Upper lobe of right lung (tissue), 1 donor: ENCODE data around the gene APBB2. TPM values are rescaled to one million over a fixed set of nuclear protein-coding genes. Genes with fewer than 3 reads are reported as not detected.
A peak's percentile ranks its signal among the peaks of the same experiment; 100 is the strongest.

Source experiments
- ATAC-seq: fragments of 200-7000 bp; cut with Tn5 transposase; one replicate; pipeline ENCODE4 v1.9.1; 2020; ENCODE audit warnings: mild to moderate bottlenecking, moderate library complexity
- DNase-seq: peaks from one replicate; pipeline ENCODE4 v3.0.0-alpha.2; 2020
- H3K27ac ChIP-seq: fragments of 200-600 bp; one replicate; pipeline ENCODE4 v1.8.0; 2022
- H3K27me3 ChIP-seq: fragments of 200-600 bp; one replicate; pipeline ENCODE4 v1.8.0; 2022; ENCODE audit warnings: mild to moderate bottlenecking
- H3K36me3 ChIP-seq: fragments of 200-600 bp; one replicate; pipeline ENCODE4 v1.8.0; 2022
- H3K4me1 ChIP-seq: fragments of 200-600 bp; one replicate; pipeline ENCODE4 v1.8.0; 2022
- H3K4me3 ChIP-seq: fragments of 200-600 bp; one replicate; pipeline ENCODE4 v1.8.0; 2022; ENCODE audit warnings: mild to moderate bottlenecking
- H3K9me3 ChIP-seq: fragments of 200-600 bp; one replicate; pipeline ENCODE4 v1.8.0; 2022
- intact Hi-C: fragments of 100-400 bp; cut with DNase I; formaldehyde crosslinking; loops from one replicate; pipeline ENCODE4 v1.11.0; 2022
- total RNA-seq: library from RNA; stranded (reverse); fragmentation: NEBNext Ultra II Directional; extraction: Animal tissue kit (Norgen Biotek cat#: 25700); gene quantifications from one replicate; pipeline ENCODE4 v1.2.1, GENCODE V29; 2021
- TF ChIP-seq, protein P1 (sequence below): fragments of 200-600 bp; IDR thresholded peaks from one replicate; pipeline ENCODE4 v1.8.0; 2022; ENCODE audit warnings: antibody characterized with exemption
- donor health status: DM: no; HTN: yes; CAD: no; lungs with severe emphysema.

The APBB2 gene
- total RNA-seq, 1 donor from 2014 or later, result 88.2 TPM

DNA sequence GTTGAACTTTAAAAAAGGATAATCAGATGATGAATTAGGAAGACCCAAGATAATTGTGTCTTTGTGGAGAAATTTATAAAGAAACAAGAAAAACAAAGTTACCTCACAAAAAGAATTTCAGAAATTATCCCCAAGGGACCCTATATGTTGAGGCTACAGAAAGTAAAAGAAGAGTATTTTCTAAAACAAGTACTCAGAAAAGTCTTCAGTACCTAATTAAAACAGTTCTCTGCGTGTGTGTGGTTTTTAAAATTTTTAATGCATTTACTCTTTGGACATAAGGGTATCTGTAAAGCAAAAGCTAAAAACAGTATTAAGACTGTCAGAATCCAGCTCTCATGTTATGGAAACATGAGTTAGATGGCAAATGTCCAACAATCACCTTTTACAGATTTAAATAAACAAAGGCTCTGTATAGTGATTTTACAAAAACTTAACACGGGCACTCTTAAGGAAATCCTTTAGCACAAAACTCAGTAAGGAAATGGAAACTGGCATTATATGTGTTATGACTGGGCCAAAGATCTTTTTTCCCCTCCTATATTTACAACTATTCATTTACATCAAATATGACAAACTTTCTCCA lies 277.1 kb downstream of the APBB2 start:
- ATAC-seq, result no peak
- Histone ChIP-seq H3K36me3 (peaks cover 12% of the 10 kb centered on the region), H3K27me3 (no peaks in the 10 kb centered on the region), H3K4me1 (peaks cover 20% of the 10 kb centered on the region), H3K9me3 (no peaks in the 10 kb centered on the region), H3K27ac (no peak overlapping the region), H3K4me3 (no peak overlapping the region)
- DNase-seq, result no peak
- intact Hi-C loops, result no loop called here
- TF ChIP-seq, protein P1, sequence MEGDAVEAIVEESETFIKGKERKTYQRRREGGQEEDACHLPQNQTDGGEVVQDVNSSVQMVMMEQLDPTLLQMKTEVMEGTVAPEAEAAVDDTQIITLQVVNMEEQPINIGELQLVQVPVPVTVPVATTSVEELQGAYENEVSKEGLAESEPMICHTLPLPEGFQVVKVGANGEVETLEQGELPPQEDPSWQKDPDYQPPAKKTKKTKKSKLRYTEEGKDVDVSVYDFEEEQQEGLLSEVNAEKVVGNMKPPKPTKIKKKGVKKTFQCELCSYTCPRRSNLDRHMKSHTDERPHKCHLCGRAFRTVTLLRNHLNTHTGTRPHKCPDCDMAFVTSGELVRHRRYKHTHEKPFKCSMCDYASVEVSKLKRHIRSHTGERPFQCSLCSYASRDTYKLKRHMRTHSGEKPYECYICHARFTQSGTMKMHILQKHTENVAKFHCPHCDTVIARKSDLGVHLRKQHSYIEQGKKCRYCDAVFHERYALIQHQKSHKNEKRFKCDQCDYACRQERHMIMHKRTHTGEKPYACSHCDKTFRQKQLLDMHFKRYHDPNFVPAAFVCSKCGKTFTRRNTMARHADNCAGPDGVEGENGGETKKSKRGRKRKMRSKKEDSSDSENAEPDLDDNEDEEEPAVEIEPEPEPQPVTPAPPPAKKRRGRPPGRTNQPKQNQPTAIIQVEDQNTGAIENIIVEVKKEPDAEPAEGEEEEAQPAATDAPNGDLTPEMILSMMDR, result no peak

DNA sequence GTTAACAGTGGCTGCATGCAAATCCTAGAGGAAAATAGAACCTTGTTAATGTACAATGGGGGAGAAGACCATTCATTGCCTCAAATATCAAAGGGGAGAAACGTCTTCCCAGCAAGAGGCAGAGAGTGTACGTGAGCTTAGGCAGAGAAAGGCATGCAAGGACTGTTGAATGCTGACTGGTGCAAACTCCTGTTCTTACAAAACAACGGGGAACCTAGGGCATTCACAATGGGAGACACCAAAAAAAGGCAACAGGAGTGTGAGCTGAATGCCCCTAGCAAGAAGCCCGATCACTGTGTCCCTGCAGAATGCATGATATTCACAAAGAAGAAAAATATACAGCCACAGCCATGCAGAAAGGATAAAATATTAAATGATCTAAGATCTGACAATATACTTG lies 279.7 kb downstream of the APBB2 start:
- H3K27ac ChIP-seq, result no peak overlapping the region
- TF ChIP-seq, protein P1, result no peak
- H3K4me3 ChIP-seq, result no peak overlapping the region
- peaks cover 5% of the 10 kb centered on the region for H3K4me1 ChIP-seq
- H3K27me3 ChIP-seq, result no peaks in the 10 kb centered on the region
- no peaks in the 10 kb centered on the region for H3K9me3 ChIP-seq
- H3K36me3 ChIP-seq, result peaks cover 12% of the 10 kb centered on the region
- no peak for DNase-seq
- ATAC-seq, result no peak
- intact Hi-C loops, result no loop called here

DNA sequence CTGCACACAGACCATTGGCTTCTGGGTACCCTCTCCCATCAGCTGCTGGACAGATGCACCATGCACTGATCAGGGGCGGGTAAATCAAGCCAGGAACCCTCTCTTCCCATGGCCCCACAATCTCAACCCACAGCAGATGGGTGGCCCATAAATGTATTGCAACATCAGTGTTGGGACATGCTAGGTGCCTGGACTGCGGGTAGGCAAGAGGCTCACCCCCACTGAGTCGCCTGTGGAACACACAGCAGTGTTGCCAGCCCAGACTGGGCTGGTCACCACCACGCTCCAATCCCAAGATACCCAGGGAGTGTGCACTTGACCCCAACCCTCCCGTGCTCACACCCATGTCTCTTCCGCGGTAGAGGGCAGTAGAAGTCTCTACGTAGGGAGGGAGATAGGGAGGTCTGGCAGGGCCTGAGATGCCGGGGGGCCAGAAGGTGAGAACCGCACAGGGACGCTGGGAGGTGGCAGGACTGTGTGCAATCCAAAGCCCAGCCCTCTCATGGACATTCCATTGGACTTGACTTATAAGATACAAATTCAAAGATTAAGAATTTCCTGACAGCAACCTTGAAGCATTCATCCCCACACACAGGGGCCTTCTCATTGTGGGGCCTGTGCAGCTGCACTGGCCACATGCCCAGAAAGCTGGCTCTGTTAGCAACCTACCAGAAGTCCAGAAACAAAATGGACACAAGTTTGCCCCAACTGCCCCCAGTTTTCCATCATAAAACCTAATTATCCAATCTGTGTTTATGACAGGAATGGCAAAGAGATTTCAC lies 280.9 kb downstream of the APBB2 start:
- Histone ChIP-seq H3K9me3 (no peaks in the 10 kb centered on the region), H3K27me3 (no peaks in the 10 kb centered on the region), H3K36me3 (peaks cover 12% of the 10 kb centered on the region), H3K27ac (no peak overlapping the region), H3K4me3 (no peak overlapping the region), H3K4me1 (no peaks in the 10 kb centered on the region)
- ATAC-seq (peak; percentile 30), DNase-seq (no peak)
- intact Hi-C loops, result no loop called here
- TF ChIP-seq, protein P1, result no peak

DNA sequence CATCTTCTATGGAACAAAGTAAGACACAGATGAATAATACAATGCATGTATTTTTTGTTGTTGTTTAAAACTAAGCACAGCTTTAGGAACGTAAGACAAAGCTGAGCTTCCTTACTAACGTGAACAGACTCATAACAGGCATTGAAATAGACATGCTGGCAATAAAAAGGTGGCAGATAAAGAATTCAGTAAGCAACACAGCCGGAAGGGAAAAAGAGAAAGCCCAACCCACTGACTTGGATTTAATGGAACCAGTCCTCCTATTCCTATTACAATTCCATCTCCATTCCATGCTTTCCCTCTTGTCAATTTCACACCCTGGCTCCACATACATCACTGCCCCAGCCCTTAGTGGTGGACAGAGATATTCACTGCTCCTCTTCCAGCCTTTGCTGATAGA lies 282.5 kb downstream of the APBB2 start:
- no peak overlapping the region for H3K4me3 ChIP-seq
- no peaks in the 10 kb centered on the region for H3K9me3 ChIP-seq
- H3K27me3 ChIP-seq, result no peaks in the 10 kb centered on the region
- no peaks in the 10 kb centered on the region for H3K4me1 ChIP-seq
- ATAC-seq, result no peak
- H3K27ac ChIP-seq, result no peak overlapping the region
- H3K36me3 ChIP-seq, result peaks cover 12% of the 10 kb centered on the region
- TF ChIP-seq, protein P1, result no peak
- DNase-seq, result no peak
- intact Hi-C loops, result no loop called here

DNA sequence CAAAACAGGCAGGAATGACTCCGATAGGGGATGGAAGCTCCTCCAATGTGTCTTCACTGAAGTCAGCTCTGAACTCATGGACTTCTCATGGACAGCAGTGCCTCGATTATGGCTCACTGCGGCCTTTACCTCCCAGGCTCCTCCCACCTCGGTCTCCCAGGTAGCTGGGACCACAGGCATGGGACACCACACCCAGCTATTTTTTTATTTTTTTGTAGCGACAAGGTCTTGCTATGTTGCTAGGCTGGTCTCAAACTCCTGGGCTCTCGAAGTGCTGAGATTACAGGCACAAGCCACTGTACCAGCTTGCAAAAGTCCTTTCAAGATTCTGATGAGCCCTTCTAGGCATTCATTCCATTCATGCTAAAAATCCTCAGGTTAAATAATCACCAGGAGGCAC lies 283.1 kb downstream of the APBB2 start:
- Histone ChIP-seq H3K27ac (no peak overlapping the region), H3K9me3 (no peaks in the 10 kb centered on the region), H3K27me3 (no peaks in the 10 kb centered on the region), H3K36me3 (peaks cover 12% of the 10 kb centered on the region), H3K4me1 (no peaks in the 10 kb centered on the region), H3K4me3 (no peak overlapping the region)
- DNase-seq (no peak), ATAC-seq (peak; percentile 53)
- intact Hi-C loops, result no loop called here
- TF ChIP-seq, protein P1, result no peak
